Fibroblast of lung (primary cell): ENCODE results near the gene SRD5A1. TPM values are rescaled to one million over a fixed set of nuclear protein-coding genes. Genes with fewer than 3 reads are reported as not detected.

Experiments used
- DNase-seq, 2 donors: peaks; one replicate each; pipeline versions ENCODE4 v3.0.0 to v3.0.0-alpha.2; 2010; ENCODE audit warnings: low read depth in 2 of 2
- H2AFZ ChIP-seq: 2 replicates; pipeline ENCODE4 v1.5.1; 2012; ENCODE audit warnings: low read length, control low read depth, inconsistent platforms
- H3K27ac ChIP-seq: 2 replicates; pipeline ENCODE4 v1.5.1; 2011; ENCODE audit warnings: low read length, control low read depth; ENCODE audit not compliant: insufficient read depth
- H3K27me3 ChIP-seq: 2 replicates; pipeline ENCODE4 v1.5.1; 2011; ENCODE audit warnings: mild to moderate bottlenecking, low read length; ENCODE audit not compliant: control insufficient read depth, insufficient read depth
- H3K36me3 ChIP-seq: 2 replicates; pipeline ENCODE4 v1.5.1; 2011; ENCODE audit warnings: low read length; ENCODE audit not compliant: control insufficient read depth, insufficient read depth
- H3K4me1 ChIP-seq: 2 replicates; pipeline ENCODE4 v1.5.1; 2011; ENCODE audit warnings: low read length; ENCODE audit not compliant: control insufficient read depth, insufficient read depth; ENCODE audit errors: extremely low read depth
- H3K4me2 ChIP-seq: 2 replicates; pipeline ENCODE4 v1.5.1; 2011; ENCODE audit warnings: low read length, control low read depth; ENCODE audit not compliant: insufficient read depth; ENCODE audit errors: extremely low read depth
- H3K4me3 ChIP-seq, 4 experiments: fragments of 200-600 bp in 1 of 4; sonication (generic) in 1 of 4; replicated peaks in 1 of 4; 2 replicates each; pipeline ENCODE4 v1.5.1; 2011 to 2016; ENCODE audit warnings: low read length in 4 of 4, low read depth in 3 of 4, mild to moderate bottlenecking in 3 of 4, control low read depth in 2 of 4, inconsistent platforms in 1 of 4, mixed read lengths in 1 of 4; ENCODE audit not compliant: insufficient read depth in 1 of 4; ENCODE audit errors: control extremely low read depth in 1 of 4
- H3K79me2 ChIP-seq: 2 replicates; pipeline ENCODE4 v1.5.1; 2012; ENCODE audit warnings: mild to moderate bottlenecking, low read length, inconsistent platforms; ENCODE audit not compliant: control insufficient read depth, insufficient read depth
- H3K9ac ChIP-seq: 2 replicates; pipeline ENCODE4 v1.5.1; 2011; ENCODE audit warnings: mild to moderate bottlenecking, low read length, control low read depth; ENCODE audit not compliant: insufficient read depth
- H3K9me3 ChIP-seq: 2 replicates; pipeline ENCODE4 v1.5.1; 2012; ENCODE audit warnings: low read depth, low read length; ENCODE audit not compliant: control insufficient read depth, insufficient read depth
- H4K20me1 ChIP-seq: 2 replicates; pipeline ENCODE4 v1.5.1; 2011; ENCODE audit warnings: low read length; ENCODE audit not compliant: control insufficient read depth, insufficient read depth; ENCODE audit errors: extremely low read depth
- CTCF ChIP-seq, 2 donors: IDR thresholded peaks in 1 of 2; conservative IDR thresholded peaks in 1 of 2; 1 replicate in 1 of 2; 2 replicates in 1 of 2; pipeline ENCODE4 v1.5.1; 2011 to 2012; ENCODE audit warnings: low read length in 2 of 2, control low read depth in 1 of 2, inconsistent platforms in 1 of 2, low read depth in 1 of 2, mild to moderate bottlenecking in 1 of 2
- EZH2 ChIP-seq: IDR thresholded peaks from 2 replicates; pipeline ENCODE4 v1.5.1; 2012; ENCODE audit warnings: low read length, control low read depth, mild to moderate bottlenecking; ENCODE audit errors: missing control alignments
- polyA plus RNA-seq, 2 donors: library from polyadenylated mRNA; depleted of rRNA in 1 of 2; stranded (reverse) in 1 of 2; unstranded in 1 of 2; fragments of >200 nt; gene quantifications; 2 replicates each; pipeline ENCODE4 v1.2.1, GENCODE V29; 2011 to 2012; ENCODE audit warnings: missing spikeins in 1 of 2
- total RNA-seq: library from RNA; depleted of rRNA; stranded (reverse); fragments of >200 nt; gene quantifications from 2 replicates; pipeline ENCODE4 v1.2.1, GENCODE V29; 2014

SRD5A1 gene
- total and polyA plus RNA-seq, 2 donors (not counting 1 experiment from before 2014, with no cell fraction given): 12.1 to 20.6 TPM

GRCh38 chr5:6606884-6607558, 26.2 kb upstream of the SRD5A1 start:
- TF ChIP-seq CTCF (conservative IDR thresholded peaks at IDR 0.05 in 1 of 2, IDR thresholded peaks at IDR 0.05 in 1 of 2; ENCODE audit: low read depth in 1 of 2, low read length in 2 of 2): no peak
- TF ChIP-seq EZH2: no peak
- H3K79me2 ChIP-seq: peaks cover 2% of the 10 kb centered on the region
- no peak overlapping the region for H3K4me3 ChIP-seq
- no peaks in the 10 kb centered on the region for H4K20me1 ChIP-seq
- H3K27ac ChIP-seq: no peak overlapping the region
- H2AFZ ChIP-seq: no peak overlapping the region
- peaks cover 24% of the 10 kb centered on the region for H3K36me3 ChIP-seq
- H3K4me2 ChIP-seq: no peak overlapping the region
- no peak overlapping the region for H3K9ac ChIP-seq
- H3K27me3 ChIP-seq: no peaks in the 10 kb centered on the region
- no peak for DNase-seq
- no peaks in the 10 kb centered on the region for H3K9me3 ChIP-seq
- H3K4me1 ChIP-seq: no peaks in the 10 kb centered on the region

DNA sequence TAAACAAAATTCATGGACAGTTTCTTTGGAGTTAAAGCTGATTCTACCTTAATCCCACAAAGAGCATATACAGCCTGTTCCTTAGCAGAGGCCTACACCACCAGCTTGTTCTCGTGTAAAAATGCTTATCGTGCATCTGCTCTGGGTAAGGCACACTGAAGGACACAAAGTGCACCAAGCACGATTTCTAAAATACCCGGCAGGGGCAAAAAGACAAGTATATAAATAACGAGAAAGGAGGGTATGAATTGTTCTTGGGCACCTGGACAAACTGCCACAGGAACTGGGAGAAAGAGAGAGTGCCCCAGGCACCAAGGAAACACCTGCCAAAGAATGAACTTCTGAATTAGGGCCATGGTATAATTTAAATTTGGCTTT, 25.7 kb upstream of the SRD5A1 start:
- Histone ChIP-seq H3K4me2 (no peak overlapping the region), H4K20me1 (no peaks in the 10 kb centered on the region), H3K79me2 (peaks cover 2% of the 10 kb centered on the region), H3K4me3 (no peak overlapping the region), H3K36me3 (peaks cover 23% of the 10 kb centered on the region), H3K9me3 (no peaks in the 10 kb centered on the region), H3K9ac (no peak overlapping the region), H3K4me1 (no peaks in the 10 kb centered on the region), H3K27me3 (no peaks in the 10 kb centered on the region), H3K27ac (no peak overlapping the region), H2AFZ (no peak overlapping the region)
- DNase-seq: no peak
- TF ChIP-seq EZH2 (no peak), CTCF (conservative IDR thresholded peaks at IDR 0.05 in 1 of 2, IDR thresholded peaks at IDR 0.05 in 1 of 2; ENCODE audit: low read depth in 1 of 2, low read length in 2 of 2) (no peak)

GRCh38 chr5:6608016-6608415, 25.2 kb upstream of the SRD5A1 start:
- Histone ChIP-seq H3K36me3 (peaks cover 27% of the 10 kb centered on the region), H3K79me2 (peaks cover 6% of the 10 kb centered on the region), H3K27me3 (no peaks in the 10 kb centered on the region)

More at GRCh38 chr5:6608016-6608415, 25.2 kb upstream of the SRD5A1 start:
- Histone ChIP-seq H3K9ac (no peak overlapping the region), H3K9me3 (no peaks in the 10 kb centered on the region), H3K4me1 (no peaks in the 10 kb centered on the region), H3K27ac (no peak overlapping the region), H3K4me3 (no peak overlapping the region), H3K4me2 (no peak overlapping the region), H4K20me1 (no peaks in the 10 kb centered on the region), H2AFZ (no peak overlapping the region)
- no peak for DNase-seq
- TF ChIP-seq EZH2: no peak
- TF ChIP-seq CTCF (conservative IDR thresholded peaks at IDR 0.05 in 1 of 2, IDR thresholded peaks at IDR 0.05 in 1 of 2; ENCODE audit: low read depth in 1 of 2, low read length in 2 of 2): no peak
